ENCODE measurements around the gene GALP. TPM values are rescaled to one million over a fixed set of nuclear protein-coding genes. Genes with fewer than 3 reads are reported as not detected.
"Not testable (repeated sequence)": the region's sequence is repeated elsewhere in the genome, so short reads cannot be mapped to it uniquely, and the experiment has no call there.

The GALP gene
- total RNA-seq, 1 donor from 2014 or later, result not detected

- H3K4me3 Mint-ChIP-seq (ENCODE audit: low read depth), result no peak within 1 kb of the TSS
- DNase-seq (ENCODE audit: low spot score, unreplicated experiment), result no peak
- H3K27ac Mint-ChIP-seq, result no peak within 1 kb of the TSS
- no peaks in the 10 kb centered on the region for H3K36me3 Mint-ChIP-seq (ENCODE audit: insufficient read depth)
- no peaks in the 10 kb centered on the region for H3K9me3 Mint-ChIP-seq (ENCODE audit: low read depth)
- no peaks in the 10 kb centered on the region for H3K4me1 Mint-ChIP-seq (ENCODE audit: low read depth)
- no peak for TF ChIP-seq CTCF (IDR thresholded peaks at IDR 0.05; ENCODE audit: unreplicated experiment)
- H3K27me3 Mint-ChIP-seq, result peaks cover 4% of the 10 kb centered on the region
These were observed 26.2 kb downstream of the GALP start, which contains the start of gene ZSCAN5C for GRCh38 chr19:56201973-56202372. Gene ZSCAN5C (plus strand): TSS chr19:56202273. CDS start chr19:56205914, 3,641 bp downstream.

- H3K4me3 Mint-ChIP-seq (ENCODE audit: low read depth), result not testable (repeated sequence)
These were observed 31.8 kb downstream of the GALP start for GRCh38 chr19:56207581-56207980.

GRCh38 chr19:56209091-56209490 is 33.3 kb downstream of the GALP start:
- Mint-ChIP-seq H3K9me3 (ENCODE audit: low read depth) (no peaks in the 10 kb centered on the region), H3K27ac (no peak overlapping the region)
- no peak for TF ChIP-seq CTCF (IDR thresholded peaks at IDR 0.05; ENCODE audit: unreplicated experiment)

More at GRCh38 chr19:56207581-56207980, 31.8 kb downstream of the GALP start:
- H3K36me3 Mint-ChIP-seq (ENCODE audit: insufficient read depth); H3K27ac Mint-ChIP-seq; H3K4me1 Mint-ChIP-seq (ENCODE audit: low read depth); H3K9me3 Mint-ChIP-seq (ENCODE audit: low read depth); DNase-seq (ENCODE audit: low spot score, unreplicated experiment): not testable (repeated sequence)
- H3K27me3 Mint-ChIP-seq, result peaks cover 14% of the 10 kb centered on the region

GRCh38 chr19:56210036-56210435 is 34.2 kb downstream of the GALP start:
- not testable (repeated sequence) for H3K27ac Mint-ChIP-seq
- H3K27me3 Mint-ChIP-seq, result peaks cover 16% of the 10 kb centered on the region

More at GRCh38 chr19:56209091-56209490, 33.3 kb downstream of the GALP start:
- H3K4me1 Mint-ChIP-seq (ENCODE audit: low read depth), result no peaks in the 10 kb centered on the region
- no peak overlapping the region for H3K4me3 Mint-ChIP-seq (ENCODE audit: low read depth)
- DNase-seq (ENCODE audit: low spot score, unreplicated experiment), result no peak
- H3K27me3 Mint-ChIP-seq, result peaks cover 16% of the 10 kb centered on the region
- no peaks in the 10 kb centered on the region for H3K36me3 Mint-ChIP-seq (ENCODE audit: insufficient read depth)

GRCh38 chr19:56211718-56212117 is 35.9 kb downstream of the GALP start:
- Mint-ChIP-seq H3K36me3 (ENCODE audit: insufficient read depth) (no peaks in the 10 kb centered on the region), H3K27me3 (peaks cover 18% of the 10 kb centered on the region), H3K27ac (no peak overlapping the region), H3K4me1 (ENCODE audit: low read depth) (no peaks in the 10 kb centered on the region), H3K9me3 (ENCODE audit: low read depth) (no peaks in the 10 kb centered on the region), H3K4me3 (ENCODE audit: low read depth) (no peak overlapping the region)
- no peak for DNase-seq (ENCODE audit: low spot score, unreplicated experiment)
- TF ChIP-seq CTCF (IDR thresholded peaks at IDR 0.05; ENCODE audit: unreplicated experiment), result no peak

More at GRCh38 chr19:56210036-56210435, 34.2 kb downstream of the GALP start:
- not testable (repeated sequence) for H3K36me3 Mint-ChIP-seq (ENCODE audit: insufficient read depth); H3K4me1 Mint-ChIP-seq (ENCODE audit: low read depth); H3K4me3 Mint-ChIP-seq (ENCODE audit: low read depth); H3K9me3 Mint-ChIP-seq (ENCODE audit: low read depth); DNase-seq (ENCODE audit: low spot score, unreplicated experiment)

GRCh38 chr19:56217039-56217949 is 41.5 kb downstream of the GALP start:
- Mint-ChIP-seq H3K4me1 (ENCODE audit: low read depth) (peaks cover 2% of the 10 kb centered on the region), H3K4me3 (ENCODE audit: low read depth) (peak overlapping the region; percentile 46), H3K9me3 (ENCODE audit: low read depth) (no peaks in the 10 kb centered on the region), H3K36me3 (ENCODE audit: insufficient read depth) (peaks cover 3% of the 10 kb centered on the region), H3K27ac (no peak overlapping the region), H3K27me3 (peaks cover 20% of the 10 kb centered on the region)
- peak; percentile 17 for DNase-seq (ENCODE audit: low spot score, unreplicated experiment)
- TF ChIP-seq CTCF (IDR thresholded peaks at IDR 0.05; ENCODE audit: unreplicated experiment), result no peak

All from progenitor cell of endocrine pancreas (in vitro differentiated cells).